Stomach (tissue), 4 donors: ENCODE data around the gene SNX22.

ENCODE experiments used
- EP300 ChIP-seq: sonication (generic); formaldehyde crosslinking; IDR thresholded peaks from one replicate; pipeline ENCODE4 v1.6.1; 2017; ENCODE audit warnings: antibody characterized with exemption
- POLR2A ChIP-seq, 4 donors: fragments of 450-650 bp; IDR thresholded peaks; one replicate each; pipeline ENCODE4 v1.6.1; 2016; ENCODE audit warnings: antibody characterized with exemption in 4 of 4, control low read depth in 2 of 4, mild to moderate bottlenecking in 1 of 4, moderate library complexity in 1 of 4
- TF ChIP-seq, protein P1 (sequence below), 7 experiments: fragments of 450-650 bp in 4 of 7; fragments of 200-600 bp in 3 of 7; sonication (generic) in 3 of 7; IDR thresholded peaks; one replicate each; pipeline ENCODE4 v1.5.1; 2016 to 2019; ENCODE audit warnings: antibody characterized with exemption in 7 of 7, control low read depth in 2 of 7, mild to moderate bottlenecking in 1 of 7

DNA sequence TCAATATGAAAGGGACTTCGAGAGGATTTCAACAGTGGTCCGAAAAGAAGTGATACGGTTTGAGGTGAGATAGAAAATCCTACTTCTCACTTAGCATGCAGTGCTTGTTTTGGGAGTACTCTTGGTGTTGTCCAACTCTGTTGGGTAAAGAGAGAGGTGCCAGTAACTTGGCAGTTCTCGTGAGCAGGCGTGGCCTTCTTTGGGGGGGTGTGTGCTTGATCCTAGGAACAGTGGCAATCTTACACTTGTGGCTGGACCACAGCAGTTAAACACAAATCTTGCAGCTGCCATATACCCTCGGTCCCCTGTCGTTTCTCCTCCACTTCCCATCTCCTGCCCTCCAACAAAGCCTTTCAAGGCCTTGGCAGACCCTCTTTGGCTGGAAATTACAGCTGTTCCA lies 15.2 kb upstream of the SNX22 start:
- TF ChIP-seq, protein P1, sequence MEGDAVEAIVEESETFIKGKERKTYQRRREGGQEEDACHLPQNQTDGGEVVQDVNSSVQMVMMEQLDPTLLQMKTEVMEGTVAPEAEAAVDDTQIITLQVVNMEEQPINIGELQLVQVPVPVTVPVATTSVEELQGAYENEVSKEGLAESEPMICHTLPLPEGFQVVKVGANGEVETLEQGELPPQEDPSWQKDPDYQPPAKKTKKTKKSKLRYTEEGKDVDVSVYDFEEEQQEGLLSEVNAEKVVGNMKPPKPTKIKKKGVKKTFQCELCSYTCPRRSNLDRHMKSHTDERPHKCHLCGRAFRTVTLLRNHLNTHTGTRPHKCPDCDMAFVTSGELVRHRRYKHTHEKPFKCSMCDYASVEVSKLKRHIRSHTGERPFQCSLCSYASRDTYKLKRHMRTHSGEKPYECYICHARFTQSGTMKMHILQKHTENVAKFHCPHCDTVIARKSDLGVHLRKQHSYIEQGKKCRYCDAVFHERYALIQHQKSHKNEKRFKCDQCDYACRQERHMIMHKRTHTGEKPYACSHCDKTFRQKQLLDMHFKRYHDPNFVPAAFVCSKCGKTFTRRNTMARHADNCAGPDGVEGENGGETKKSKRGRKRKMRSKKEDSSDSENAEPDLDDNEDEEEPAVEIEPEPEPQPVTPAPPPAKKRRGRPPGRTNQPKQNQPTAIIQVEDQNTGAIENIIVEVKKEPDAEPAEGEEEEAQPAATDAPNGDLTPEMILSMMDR (IDR thresholded peaks at IDR 0.05), result no peak
- TF ChIP-seq POLR2A (IDR thresholded peaks at IDR 0.05) (no peak), EP300 (no peak)
